ENCODE measurements around the gene MACROD2. TPM values are rescaled to one million over a fixed set of nuclear protein-coding genes. Genes with fewer than 3 reads are reported as not detected.

MACROD2 gene
- total RNA-seq, 1 donor from 2014 or later = 2.4 TPM

DNA sequence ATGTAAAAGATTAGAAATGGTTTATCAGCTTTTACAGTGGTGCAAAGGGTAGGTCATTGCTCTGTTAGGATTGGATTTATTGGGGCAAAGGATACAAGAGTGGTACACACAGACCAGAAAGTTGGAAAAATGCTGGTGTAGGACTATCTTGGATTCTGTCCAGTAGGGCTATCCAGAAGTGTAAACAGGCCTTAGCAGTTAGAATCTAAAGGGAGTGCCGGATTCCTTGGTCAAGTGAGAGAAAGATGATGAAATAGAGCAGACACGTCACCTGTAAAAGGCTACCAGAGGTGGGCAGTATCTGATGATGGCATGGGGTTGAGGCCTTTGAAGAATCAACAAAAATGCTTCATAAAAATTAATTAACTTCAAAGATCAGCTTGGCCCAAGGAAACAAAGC, 1602.0 kb downstream of the MACROD2 start:
- no peak for DNase-seq (ENCODE audit: low read depth)
- Histone ChIP-seq H3K4me1 (ENCODE audit: insufficient read depth, low read length) (no peaks in the 10 kb centered on the region), H3K27me3 (ENCODE audit: insufficient read depth, low read length) (no peaks in the 10 kb centered on the region), H3K9me3 (ENCODE audit: insufficient read depth, low read depth, low read length) (no peaks in the 10 kb centered on the region), H3K36me3 (ENCODE audit: insufficient read depth, low read length) (no peaks in the 10 kb centered on the region), H4K20me1 (ENCODE audit: insufficient read depth, low read length) (no peaks in the 10 kb centered on the region), H3K79me2 (ENCODE audit: insufficient read depth, low read length) (no peaks in the 10 kb centered on the region), H3K9ac (ENCODE audit: low read length) (no peak overlapping the region), H3K4me3 (ENCODE audit: insufficient read depth, low read depth, low read length) (no peak overlapping the region), H3K4me2 (ENCODE audit: low read length) (no peak overlapping the region), H3K27ac (ENCODE audit: low read depth, low read length) (no peak overlapping the region), H2AFZ (ENCODE audit: low read depth, low read length) (no peak overlapping the region)
- Mint-ChIP-seq H3K36me3 (ENCODE audit: low read depth, unreplicated experiment) (no peaks in the 10 kb centered on the region), H3K27me3 (ENCODE audit: low read depth, unreplicated experiment) (no peaks in the 10 kb centered on the region), H3K9me3 (ENCODE audit: unreplicated experiment) (no peaks in the 10 kb centered on the region), H3K4me1 (ENCODE audit: low read depth, unreplicated experiment) (no peaks in the 10 kb centered on the region), H3K27ac (ENCODE audit: unreplicated experiment) (no peak overlapping the region), H3K4me3 (ENCODE audit: unreplicated experiment) (no peak overlapping the region)
- TF ChIP-seq, protein P1, sequence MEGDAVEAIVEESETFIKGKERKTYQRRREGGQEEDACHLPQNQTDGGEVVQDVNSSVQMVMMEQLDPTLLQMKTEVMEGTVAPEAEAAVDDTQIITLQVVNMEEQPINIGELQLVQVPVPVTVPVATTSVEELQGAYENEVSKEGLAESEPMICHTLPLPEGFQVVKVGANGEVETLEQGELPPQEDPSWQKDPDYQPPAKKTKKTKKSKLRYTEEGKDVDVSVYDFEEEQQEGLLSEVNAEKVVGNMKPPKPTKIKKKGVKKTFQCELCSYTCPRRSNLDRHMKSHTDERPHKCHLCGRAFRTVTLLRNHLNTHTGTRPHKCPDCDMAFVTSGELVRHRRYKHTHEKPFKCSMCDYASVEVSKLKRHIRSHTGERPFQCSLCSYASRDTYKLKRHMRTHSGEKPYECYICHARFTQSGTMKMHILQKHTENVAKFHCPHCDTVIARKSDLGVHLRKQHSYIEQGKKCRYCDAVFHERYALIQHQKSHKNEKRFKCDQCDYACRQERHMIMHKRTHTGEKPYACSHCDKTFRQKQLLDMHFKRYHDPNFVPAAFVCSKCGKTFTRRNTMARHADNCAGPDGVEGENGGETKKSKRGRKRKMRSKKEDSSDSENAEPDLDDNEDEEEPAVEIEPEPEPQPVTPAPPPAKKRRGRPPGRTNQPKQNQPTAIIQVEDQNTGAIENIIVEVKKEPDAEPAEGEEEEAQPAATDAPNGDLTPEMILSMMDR (IDR thresholded peaks at IDR 0.05; ENCODE audit: insufficient read depth, low read depth, low read length) = no peak
- TF ChIP-seq EZH2 (IDR thresholded peaks at IDR 0.05; ENCODE audit: insufficient read depth, low read length) = no peak
- no peak for FAIRE-seq

DNA sequence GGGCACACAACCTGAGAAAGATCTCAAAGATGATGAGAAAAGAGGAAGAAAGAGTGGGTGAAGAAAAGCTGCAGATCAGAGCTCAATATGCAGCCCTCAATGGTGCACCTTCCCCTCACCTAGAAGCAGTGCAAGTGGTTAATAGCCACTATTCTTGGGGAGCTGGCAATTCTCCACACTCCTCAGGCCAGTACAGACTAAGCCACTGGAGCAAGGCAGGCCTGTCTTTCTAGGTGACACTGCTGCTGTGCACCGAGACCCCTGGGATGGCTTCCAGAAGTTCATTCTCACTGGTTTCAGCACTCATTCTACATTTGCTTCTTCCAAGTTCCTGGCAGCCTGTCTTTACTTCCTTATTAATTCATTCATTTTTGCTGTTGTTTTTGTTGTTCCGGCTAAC, 1604.6 kb downstream of the MACROD2 start:
- Histone ChIP-seq H3K27ac (ENCODE audit: low read depth, low read length) (no peak overlapping the region), H3K79me2 (ENCODE audit: insufficient read depth, low read length) (no peaks in the 10 kb centered on the region), H3K9me3 (ENCODE audit: insufficient read depth, low read depth, low read length) (no peaks in the 10 kb centered on the region), H3K4me3 (ENCODE audit: insufficient read depth, low read depth, low read length) (no peak overlapping the region), H3K4me2 (ENCODE audit: low read length) (no peak overlapping the region), H4K20me1 (ENCODE audit: insufficient read depth, low read length) (no peaks in the 10 kb centered on the region), H3K4me1 (ENCODE audit: insufficient read depth, low read length) (no peaks in the 10 kb centered on the region), H3K9ac (ENCODE audit: low read length) (no peak overlapping the region), H2AFZ (ENCODE audit: low read depth, low read length) (no peak overlapping the region), H3K36me3 (ENCODE audit: insufficient read depth, low read length) (no peaks in the 10 kb centered on the region), H3K27me3 (ENCODE audit: insufficient read depth, low read length) (no peaks in the 10 kb centered on the region)
- DNase-seq (ENCODE audit: low read depth) = no peak
- H3K27ac Mint-ChIP-seq (ENCODE audit: unreplicated experiment) = no peak overlapping the region
- no peak for FAIRE-seq
- no peaks in the 10 kb centered on the region for H3K36me3 Mint-ChIP-seq (ENCODE audit: low read depth, unreplicated experiment)
- H3K27me3 Mint-ChIP-seq (ENCODE audit: low read depth, unreplicated experiment) = no peaks in the 10 kb centered on the region
- H3K9me3 Mint-ChIP-seq (ENCODE audit: unreplicated experiment) = no peaks in the 10 kb centered on the region
- no peak for TF ChIP-seq EZH2 (IDR thresholded peaks at IDR 0.05; ENCODE audit: insufficient read depth, low read length)
- TF ChIP-seq, protein P1 (IDR thresholded peaks at IDR 0.05; ENCODE audit: insufficient read depth, low read depth, low read length) = no peak
- no peak overlapping the region for H3K4me3 Mint-ChIP-seq (ENCODE audit: unreplicated experiment)
- no peaks in the 10 kb centered on the region for H3K4me1 Mint-ChIP-seq (ENCODE audit: low read depth, unreplicated experiment)

DNA sequence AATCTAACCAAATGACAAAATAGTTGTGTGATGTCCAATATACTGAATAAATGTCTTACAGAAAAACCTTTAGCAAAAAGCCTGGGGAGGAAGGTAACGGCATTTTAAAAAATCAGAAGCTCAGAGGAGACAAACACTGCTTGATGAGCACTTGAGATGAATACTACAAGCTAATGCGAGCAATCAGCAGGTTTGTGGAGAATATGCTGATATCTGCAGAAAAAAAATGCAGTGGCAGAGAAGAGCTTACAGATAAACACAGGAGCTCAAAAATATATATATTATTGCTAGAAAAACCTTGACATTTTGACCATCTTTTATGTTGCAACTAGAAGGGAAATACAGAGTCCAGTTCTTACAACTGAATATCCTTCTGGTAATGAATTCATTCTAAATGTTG, 1605.2 kb downstream of the MACROD2 start:
- no peaks in the 10 kb centered on the region for H3K9me3 ChIP-seq (ENCODE audit: insufficient read depth, low read depth, low read length)
- H3K27ac ChIP-seq (ENCODE audit: low read depth, low read length) = no peak overlapping the region
- H3K4me2 ChIP-seq (ENCODE audit: low read length) = no peak overlapping the region
- no peak overlapping the region for H3K4me3 ChIP-seq (ENCODE audit: insufficient read depth, low read depth, low read length)
- H3K4me1 Mint-ChIP-seq (ENCODE audit: low read depth, unreplicated experiment) = no peaks in the 10 kb centered on the region
- FAIRE-seq (no peak), DNase-seq (ENCODE audit: low read depth) (no peak)
- H3K27me3 ChIP-seq (ENCODE audit: insufficient read depth, low read length) = no peaks in the 10 kb centered on the region
- H3K4me3 Mint-ChIP-seq (ENCODE audit: unreplicated experiment) = no peak overlapping the region
- no peaks in the 10 kb centered on the region for H3K27me3 Mint-ChIP-seq (ENCODE audit: low read depth, unreplicated experiment)
- no peak overlapping the region for H3K27ac Mint-ChIP-seq (ENCODE audit: unreplicated experiment)
- H3K79me2 ChIP-seq (ENCODE audit: insufficient read depth, low read length) = no peaks in the 10 kb centered on the region
- H3K4me1 ChIP-seq (ENCODE audit: insufficient read depth, low read length) = no peaks in the 10 kb centered on the region
- TF ChIP-seq, protein P1 (IDR thresholded peaks at IDR 0.05; ENCODE audit: insufficient read depth, low read depth, low read length) = no peak
- no peak overlapping the region for H2AFZ ChIP-seq (ENCODE audit: low read depth, low read length)
- no peaks in the 10 kb centered on the region for H3K9me3 Mint-ChIP-seq (ENCODE audit: unreplicated experiment)
- no peak overlapping the region for H3K9ac ChIP-seq (ENCODE audit: low read length)
- no peaks in the 10 kb centered on the region for H3K36me3 ChIP-seq (ENCODE audit: insufficient read depth, low read length)
- H3K36me3 Mint-ChIP-seq (ENCODE audit: low read depth, unreplicated experiment) = no peaks in the 10 kb centered on the region
- no peaks in the 10 kb centered on the region for H4K20me1 ChIP-seq (ENCODE audit: insufficient read depth, low read length)
